HG03045 (cell line): Measurements from ENCODE around the gene INO80B.

Experiments used
- ATAC-seq: cut with Tn5 transposase; IDR thresholded peaks from one replicate; pipeline ENCODE4 v1.9.1; 2021; ENCODE audit warnings: mild to moderate bottlenecking, moderate library complexity; ENCODE audit not compliant: unreplicated experiment

The INO80B gene

GRCh38 chr2:74500578-74500946, 45.7 kb downstream of the INO80B start:
- no peak for ATAC-seq

DNA sequence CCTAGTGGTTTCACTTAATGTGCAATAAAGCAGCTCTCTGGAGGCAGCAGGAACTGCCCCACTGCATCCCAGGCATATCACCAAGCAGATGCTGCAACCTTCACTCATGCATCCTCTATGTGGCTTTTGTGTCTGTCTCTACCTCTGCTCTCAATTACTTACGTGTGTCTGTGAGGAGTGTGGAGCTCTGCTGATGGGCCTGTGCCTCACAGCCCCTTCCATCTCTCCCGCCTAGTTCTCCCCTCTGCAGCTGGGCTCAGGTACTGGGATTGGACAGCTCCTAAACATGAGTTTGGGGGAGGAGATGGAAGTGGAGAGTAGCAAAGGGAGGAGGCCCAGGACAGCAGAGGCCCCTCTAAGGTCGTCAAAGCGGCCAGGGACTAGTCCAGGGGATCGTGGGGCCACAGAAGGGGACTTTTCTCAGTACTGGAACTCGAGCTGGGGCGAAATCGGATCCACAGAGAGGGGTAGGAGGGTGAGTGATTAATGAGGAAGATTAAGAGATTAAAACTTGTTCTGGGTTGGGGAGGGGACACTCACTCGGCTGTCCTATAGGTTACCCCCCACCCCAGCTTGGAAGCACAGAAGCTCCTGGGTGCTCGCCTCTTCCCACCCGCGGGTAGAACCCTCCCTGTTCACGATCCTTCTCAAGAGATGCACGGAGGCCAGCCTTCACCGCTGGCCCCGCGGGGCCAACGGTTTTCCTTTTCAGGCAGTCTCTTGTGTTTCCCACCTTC, 46.6 kb downstream of the INO80B start:
- ATAC-seq, result no peak

GRCh38 chr2:74502147-74502719, 47.3 kb downstream of the INO80B start:
- no peak for ATAC-seq

- ATAC-seq, result no peak
Measured at GRCh38 chr2:74502720-74503505, 48.0 kb downstream of the INO80B start.

DNA sequence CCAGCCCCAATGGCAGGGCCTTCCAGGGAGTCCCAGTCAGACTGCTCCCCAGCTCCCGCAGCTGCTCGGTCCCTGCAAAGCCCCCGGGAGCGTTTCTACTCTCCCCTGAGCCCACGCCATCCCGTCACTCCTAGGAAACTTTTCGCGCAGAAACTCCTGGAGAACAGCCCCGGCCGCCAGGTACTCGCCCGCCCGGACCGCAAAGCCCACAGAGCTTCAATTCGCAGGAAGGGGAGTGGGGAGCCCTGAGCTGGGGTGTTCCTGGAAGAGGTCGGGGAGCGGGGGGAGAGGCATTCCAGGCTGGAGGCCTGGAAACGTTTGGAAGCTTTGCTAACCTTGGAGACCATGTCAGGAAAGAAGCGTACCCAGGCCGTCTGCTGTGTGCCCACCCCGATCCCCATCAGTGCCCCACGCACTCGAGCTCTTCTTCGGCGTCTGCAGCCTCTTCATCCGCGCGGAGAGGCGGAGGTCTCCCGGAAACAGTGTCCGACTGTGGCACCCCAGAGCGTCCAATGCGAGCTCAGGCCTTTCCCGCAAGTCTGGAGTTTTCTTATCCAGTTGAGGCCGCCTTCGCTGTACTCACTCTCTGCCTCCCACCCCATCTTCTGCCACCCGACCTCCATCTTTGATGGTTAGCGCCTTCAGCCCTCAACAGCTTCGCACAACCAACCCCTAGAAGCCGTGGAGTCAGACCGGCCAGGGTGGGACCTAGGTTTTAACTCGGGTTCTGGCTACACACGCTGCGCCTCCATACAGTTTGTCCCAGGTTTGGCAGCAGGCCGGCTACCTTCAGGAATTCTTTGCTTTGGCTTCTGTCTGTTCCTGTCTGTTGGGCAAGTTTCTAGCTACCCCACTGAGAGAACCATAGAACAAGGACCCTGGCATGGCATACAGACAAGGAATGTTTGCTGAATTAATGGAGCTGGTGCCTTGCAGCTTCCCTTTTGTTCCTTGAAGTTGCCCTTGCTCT, 48.9 kb downstream of the INO80B start:
- ATAC-seq, result no peak

GRCh38 chr2:74504591-74504990, 49.7 kb downstream of the INO80B start:
- ATAC-seq, result no peak

- no peak for ATAC-seq
Measured at GRCh38 chr2:74505448-74506246, 50.8 kb downstream of the INO80B start.

DNA sequence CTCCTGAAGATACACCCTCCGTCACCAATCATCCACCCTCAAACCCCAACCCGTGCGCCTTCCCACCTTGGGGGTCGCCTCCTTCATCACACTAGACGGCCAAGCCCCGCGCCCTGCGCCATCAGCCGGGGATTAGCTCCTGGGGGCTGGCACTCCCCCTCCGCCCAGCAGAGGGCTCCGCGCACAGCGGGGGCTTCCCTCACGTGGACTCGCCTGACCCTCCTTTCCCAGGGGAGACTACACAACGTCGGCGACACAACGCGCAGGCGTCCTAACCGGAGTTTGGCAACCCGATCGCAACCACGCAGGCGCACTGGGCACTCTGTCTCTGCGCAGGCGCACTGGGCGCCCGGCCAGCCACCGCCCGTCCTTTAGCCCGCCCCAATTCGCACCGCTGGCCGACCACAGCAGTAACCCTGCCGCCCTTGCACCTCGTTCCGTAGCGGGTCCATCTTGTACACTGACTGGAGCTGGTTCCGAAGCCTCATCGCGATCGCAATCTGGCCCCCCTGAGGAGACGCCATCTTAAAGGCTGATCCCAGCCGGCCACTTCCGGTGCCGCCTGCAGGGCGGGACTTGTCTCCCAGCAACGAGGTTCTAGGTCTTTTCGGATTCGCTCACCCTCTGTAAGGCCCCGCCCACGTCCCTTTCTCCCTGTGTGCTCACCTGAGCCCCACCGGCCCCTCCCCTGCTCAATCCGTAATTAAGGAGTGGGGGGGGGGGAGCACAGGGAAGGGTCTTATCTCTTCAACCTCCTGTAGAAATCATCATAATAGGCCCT, 52.4 kb downstream of the INO80B start, which contains the start of gene PCGF1:
Gene PCGF1, minus strand, starts transcription at position 551 of the 781 bp plus-strand sequence. Its CDS starts 27 bp downstream, at position 524.
- ATAC-seq, result peak; percentile 92
